ENCODE data around the gene UNK. TPM values are rescaled to one million over a fixed set of nuclear protein-coding genes. Genes with fewer than 3 reads are reported as not detected.

UNK gene
- total and polyA plus RNA-seq, 9 of the 15 experiments (the other 6 are each of a cell fraction or from before 2014, with no cell fraction given): 12.8 to 38.6 (median 24.8) TPM

DNA sequence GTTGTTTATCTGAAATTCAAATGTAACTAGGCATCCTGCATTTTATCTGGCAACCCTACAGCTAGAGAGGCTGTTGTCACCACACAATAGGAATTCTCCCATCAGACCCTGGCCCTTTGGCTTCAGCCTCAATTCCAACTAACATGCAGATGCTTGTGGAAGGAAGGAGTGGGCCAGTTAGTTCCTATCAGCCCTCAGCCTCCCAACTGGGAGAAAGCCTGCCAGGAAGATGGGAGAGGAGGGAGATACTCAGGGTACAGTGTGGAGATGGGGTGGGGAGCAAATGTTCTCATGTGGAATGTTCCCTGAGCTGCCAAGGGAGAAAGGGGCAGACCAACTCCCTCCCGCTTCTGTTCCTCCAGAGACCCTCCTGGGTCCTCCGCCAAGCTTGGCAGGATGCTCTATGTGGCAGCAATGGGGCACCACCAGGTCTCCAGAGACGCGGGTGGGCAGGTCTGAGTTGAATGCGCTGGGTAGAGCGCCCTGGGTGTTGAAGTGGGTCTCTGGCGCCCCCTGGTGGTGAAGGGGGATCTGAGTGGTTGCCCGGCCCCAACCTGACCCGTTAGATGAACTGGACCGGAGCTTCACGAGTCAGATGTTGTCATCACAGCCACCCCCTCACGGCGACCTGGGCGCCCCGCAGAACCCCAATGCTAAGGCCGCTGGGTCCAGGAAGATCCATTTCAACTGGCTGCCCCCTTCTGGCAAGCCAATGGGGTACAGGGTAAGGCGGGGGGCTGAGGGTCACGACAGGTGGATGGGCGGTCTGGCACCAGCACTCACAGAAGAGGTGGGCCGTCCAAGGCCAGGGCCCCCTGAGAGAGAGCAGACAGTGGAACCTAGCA lies 34.8 kb upstream of the UNK start (continued):
- TF ChIP-seq, protein P1, sequence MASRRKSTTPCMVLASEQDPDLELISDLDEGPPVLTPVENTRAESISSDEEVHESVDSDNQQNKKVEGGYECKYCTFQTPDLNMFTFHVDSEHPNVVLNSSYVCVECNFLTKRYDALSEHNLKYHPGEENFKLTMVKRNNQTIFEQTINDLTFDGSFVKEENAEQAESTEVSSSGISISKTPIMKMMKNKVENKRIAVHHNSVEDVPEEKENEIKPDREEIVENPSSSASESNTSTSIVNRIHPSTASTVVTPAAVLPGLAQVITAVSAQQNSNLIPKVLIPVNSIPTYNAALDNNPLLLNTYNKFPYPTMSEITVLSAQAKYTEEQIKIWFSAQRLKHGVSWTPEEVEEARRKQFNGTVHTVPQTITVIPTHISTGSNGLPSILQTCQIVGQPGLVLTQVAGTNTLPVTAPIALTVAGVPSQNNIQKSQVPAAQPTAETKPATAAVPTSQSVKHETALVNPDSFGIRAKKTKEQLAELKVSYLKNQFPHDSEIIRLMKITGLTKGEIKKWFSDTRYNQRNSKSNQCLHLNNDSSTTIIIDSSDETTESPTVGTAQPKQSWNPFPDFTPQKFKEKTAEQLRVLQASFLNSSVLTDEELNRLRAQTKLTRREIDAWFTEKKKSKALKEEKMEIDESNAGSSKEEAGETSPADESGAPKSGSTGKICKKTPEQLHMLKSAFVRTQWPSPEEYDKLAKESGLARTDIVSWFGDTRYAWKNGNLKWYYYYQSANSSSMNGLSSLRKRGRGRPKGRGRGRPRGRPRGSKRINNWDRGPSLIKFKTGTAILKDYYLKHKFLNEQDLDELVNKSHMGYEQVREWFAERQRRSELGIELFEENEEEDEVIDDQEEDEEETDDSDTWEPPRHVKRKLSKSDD (conservative IDR thresholded peaks at IDR 0.05; ENCODE audit: low read length): no peak
- no peak for TF ChIP-seq TCFL5 (CRISPR knock-in tag; conservative IDR thresholded peaks at IDR 0.05)
- TF ChIP-seq, protein P2, sequence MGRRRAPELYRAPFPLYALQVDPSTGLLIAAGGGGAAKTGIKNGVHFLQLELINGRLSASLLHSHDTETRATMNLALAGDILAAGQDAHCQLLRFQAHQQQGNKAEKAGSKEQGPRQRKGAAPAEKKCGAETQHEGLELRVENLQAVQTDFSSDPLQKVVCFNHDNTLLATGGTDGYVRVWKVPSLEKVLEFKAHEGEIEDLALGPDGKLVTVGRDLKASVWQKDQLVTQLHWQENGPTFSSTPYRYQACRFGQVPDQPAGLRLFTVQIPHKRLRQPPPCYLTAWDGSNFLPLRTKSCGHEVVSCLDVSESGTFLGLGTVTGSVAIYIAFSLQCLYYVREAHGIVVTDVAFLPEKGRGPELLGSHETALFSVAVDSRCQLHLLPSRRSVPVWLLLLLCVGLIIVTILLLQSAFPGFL (CRISPR knock-in tag; IDR thresholded peaks at IDR 0.05): no peak
- no peak for TF ChIP-seq TEAD4 (IDR thresholded peaks at IDR 0.05; ENCODE audit: low read length)
- TF ChIP-seq TEAD4 (CRISPR knock-in tag; IDR thresholded peaks at IDR 0.05; ENCODE audit: borderline replicate concordance): no peak
- TF ChIP-seq PCBP1 (IDR thresholded peaks at IDR 0.05; ENCODE audit: low read depth, low read length, poor library complexity, severe bottlenecking): no peak
- TF ChIP-seq, protein P3, sequence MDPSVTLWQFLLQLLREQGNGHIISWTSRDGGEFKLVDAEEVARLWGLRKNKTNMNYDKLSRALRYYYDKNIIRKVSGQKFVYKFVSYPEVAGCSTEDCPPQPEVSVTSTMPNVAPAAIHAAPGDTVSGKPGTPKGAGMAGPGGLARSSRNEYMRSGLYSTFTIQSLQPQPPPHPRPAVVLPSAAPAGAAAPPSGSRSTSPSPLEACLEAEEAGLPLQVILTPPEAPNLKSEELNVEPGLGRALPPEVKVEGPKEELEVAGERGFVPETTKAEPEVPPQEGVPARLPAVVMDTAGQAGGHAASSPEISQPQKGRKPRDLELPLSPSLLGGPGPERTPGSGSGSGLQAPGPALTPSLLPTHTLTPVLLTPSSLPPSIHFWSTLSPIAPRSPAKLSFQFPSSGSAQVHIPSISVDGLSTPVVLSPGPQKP (CRISPR knock-in tag; IDR thresholded peaks at IDR 0.05): no peak
- TF ChIP-seq ZFX (CRISPR knock-in tag; IDR thresholded peaks at IDR 0.05): no peak
- TF ChIP-seq, protein P4, sequence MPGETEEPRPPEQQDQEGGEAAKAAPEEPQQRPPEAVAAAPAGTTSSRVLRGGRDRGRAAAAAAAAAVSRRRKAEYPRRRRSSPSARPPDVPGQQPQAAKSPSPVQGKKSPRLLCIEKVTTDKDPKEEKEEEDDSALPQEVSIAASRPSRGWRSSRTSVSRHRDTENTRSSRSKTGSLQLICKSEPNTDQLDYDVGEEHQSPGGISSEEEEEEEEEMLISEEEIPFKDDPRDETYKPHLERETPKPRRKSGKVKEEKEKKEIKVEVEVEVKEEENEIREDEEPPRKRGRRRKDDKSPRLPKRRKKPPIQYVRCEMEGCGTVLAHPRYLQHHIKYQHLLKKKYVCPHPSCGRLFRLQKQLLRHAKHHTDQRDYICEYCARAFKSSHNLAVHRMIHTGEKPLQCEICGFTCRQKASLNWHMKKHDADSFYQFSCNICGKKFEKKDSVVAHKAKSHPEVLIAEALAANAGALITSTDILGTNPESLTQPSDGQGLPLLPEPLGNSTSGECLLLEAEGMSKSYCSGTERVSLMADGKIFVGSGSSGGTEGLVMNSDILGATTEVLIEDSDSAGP (CRISPR knock-in tag; IDR thresholded peaks at IDR 0.05): no peak
- no peak for TF ChIP-seq IFI16 (CRISPR knock-in tag; IDR thresholded peaks at IDR 0.05)
- no peak for TF ChIP-seq KAT7 (CRISPR knock-in tag; IDR thresholded peaks at IDR 0.05; ENCODE audit: borderline replicate concordance)
- TF ChIP-seq, protein P5, sequence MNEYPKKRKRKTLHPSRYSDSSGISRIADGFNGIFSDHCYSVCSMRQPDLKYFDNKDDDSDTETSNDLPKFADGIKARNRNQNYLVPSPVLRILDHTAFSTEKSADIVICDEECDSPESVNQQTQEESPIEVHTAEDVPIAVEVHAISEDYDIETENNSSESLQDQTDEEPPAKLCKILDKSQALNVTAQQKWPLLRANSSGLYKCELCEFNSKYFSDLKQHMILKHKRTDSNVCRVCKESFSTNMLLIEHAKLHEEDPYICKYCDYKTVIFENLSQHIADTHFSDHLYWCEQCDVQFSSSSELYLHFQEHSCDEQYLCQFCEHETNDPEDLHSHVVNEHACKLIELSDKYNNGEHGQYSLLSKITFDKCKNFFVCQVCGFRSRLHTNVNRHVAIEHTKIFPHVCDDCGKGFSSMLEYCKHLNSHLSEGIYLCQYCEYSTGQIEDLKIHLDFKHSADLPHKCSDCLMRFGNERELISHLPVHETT (CRISPR knock-in tag; conservative IDR thresholded peaks at IDR 0.05 in 1 of 2, IDR thresholded peaks at IDR 0.05 in 1 of 2): no peak
- TF ChIP-seq, protein P6, sequence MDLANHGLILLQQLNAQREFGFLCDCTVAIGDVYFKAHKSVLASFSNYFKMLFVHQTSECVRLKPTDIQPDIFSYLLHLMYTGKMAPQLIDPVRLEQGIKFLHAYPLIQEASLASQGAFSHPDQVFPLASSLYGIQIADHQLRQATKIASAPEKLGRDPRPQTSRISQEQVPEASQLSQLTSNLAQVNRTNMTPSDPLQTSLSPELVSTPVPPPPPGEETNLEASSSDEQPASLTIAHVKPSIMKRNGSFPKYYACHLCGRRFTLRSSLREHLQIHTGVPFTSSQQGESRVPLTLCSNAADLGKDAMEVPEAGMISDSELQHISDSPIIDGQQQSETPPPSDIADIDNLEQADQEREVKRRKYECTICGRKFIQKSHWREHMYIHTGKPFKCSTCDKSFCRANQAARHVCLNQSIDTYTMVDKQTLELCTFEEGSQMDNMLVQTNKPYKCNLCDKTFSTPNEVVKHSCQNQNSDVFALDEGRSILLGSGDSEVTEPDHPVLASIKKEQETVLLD (IDR thresholded peaks at IDR 0.05): no peak
- TF ChIP-seq ASH1L (IDR thresholded peaks at IDR 0.05; ENCODE audit: borderline replicate concordance, low read depth, partially characterized antibody): no peak
- TF ChIP-seq TAF9B (IDR thresholded peaks at IDR 0.05; ENCODE audit: partially characterized antibody): no peak
